ENCODE measurements around the gene TRAIP. TPM values are rescaled to one million over a fixed set of nuclear protein-coding genes. Genes with fewer than 3 reads are reported as not detected.

The TRAIP gene
- total and polyA plus RNA-seq, 9 donors, result 1.8 to 4.5 (median 2.8) TPM

- 40 to 56% (median 46%) methylated on average over 11 of the region's 11 CpGs for WGBS, 3 donors
- Histone ChIP-seq H3K9me3 (no peaks in the 10 kb centered on the region), H3K27ac (peak overlapping the region in 1 of 2 donors; percentile 33), H3K27me3 (no peaks in the 10 kb centered on the region), H3K4me1 (ENCODE audit: insufficient read depth) (peaks cover 3% of the 10 kb centered on the region), H3K4me3 (no peak overlapping the region), H3K36me3 (no peaks in the 10 kb centered on the region)
- intact Hi-C loops (cut with DNase I), result loop anchor here in 1 of 4 donors (10.0 kb wide), 2 partner anchors 97 to 197 kb away; partner anchors contain the start of gene INKA1
- DNase-seq, result no peak
- TF ChIP-seq POLR2A (IDR thresholded peaks at IDR 0.05) (no peak), EP300 (IDR thresholded peaks at IDR 0.05) (no peak), CTCF (IDR thresholded peaks at IDR 0.05) (no peak)
Measured at GRCh38 chr3:49901366-49902339, 45.3 kb upstream of the TRAIP start.

- no peak for TF ChIP-seq EP300 (IDR thresholded peaks at IDR 0.05)
- TF ChIP-seq POLR2A (IDR thresholded peaks at IDR 0.05), result no peak
- TF ChIP-seq CTCF (IDR thresholded peaks at IDR 0.05), result no peak
- Histone ChIP-seq H3K9me3 (no peaks in the 10 kb centered on the region), H3K4me1 (ENCODE audit: insufficient read depth) (peaks cover 3% of the 10 kb centered on the region), H3K36me3 (no peaks in the 10 kb centered on the region), H3K27me3 (no peaks in the 10 kb centered on the region), H3K27ac (no peak overlapping the region), H3K4me3 (no peak overlapping the region)
- intact Hi-C loops (cut with DNase I), result loop anchor here in 1 of 4 donors (10.0 kb wide), 2 partner anchors 96 to 196 kb away; partner anchors contain the start of gene INKA1
- no peak for DNase-seq
- 77 to 86% (median 77%) methylated on average over 7 to 8 of the region's 8 CpGs for WGBS, 3 donors
Measured at GRCh38 chr3:49900491-49901153, 44.3 kb upstream of the TRAIP start.

- no peaks in the 10 kb centered on the region for H3K9me3 ChIP-seq
- H3K27ac ChIP-seq, result no peak overlapping the region
- 71 to 78% (median 74%) methylated on average over 5 of the region's 5 CpGs for WGBS, 3 donors
- no peak for DNase-seq
- no peak overlapping the region for H3K4me3 ChIP-seq
- TF ChIP-seq POLR2A (IDR thresholded peaks at IDR 0.05) (no peak), EP300 (IDR thresholded peaks at IDR 0.05) (no peak), CTCF (IDR thresholded peaks at IDR 0.05) (no peak)
- no peaks in the 10 kb centered on the region for H3K36me3 ChIP-seq
- no peaks in the 10 kb centered on the region for H3K27me3 ChIP-seq
- intact Hi-C loops (cut with DNase I), result loop anchor here in 1 of 4 donors (10.0 kb wide), 2 partner anchors 95 to 195 kb away; partner anchors contain the start of gene INKA1
- H3K4me1 ChIP-seq (ENCODE audit: insufficient read depth), result peaks cover 3% of the 10 kb centered on the region
Measured at GRCh38 chr3:49899815-49900214, 43.5 kb upstream of the TRAIP start.

GRCh38 chr3:49898991-49899390, 42.6 kb upstream of the TRAIP start:
- Histone ChIP-seq H3K27ac (no peak overlapping the region), H3K27me3 (no peaks in the 10 kb centered on the region), H3K36me3 (no peaks in the 10 kb centered on the region), H3K9me3 (no peaks in the 10 kb centered on the region), H3K4me1 (ENCODE audit: insufficient read depth) (peaks cover 3% of the 10 kb centered on the region), H3K4me3 (no peak overlapping the region)
- no peak for DNase-seq
- intact Hi-C loops (cut with DNase I), result no loop called here
- 77 to 81% (median 79%) methylated on average over 6 of the region's 6 CpGs for WGBS, 3 donors
- TF ChIP-seq CTCF (IDR thresholded peaks at IDR 0.05), result no peak
